Subcutaneous adipose tissue (tissue), 4 donors: Measurements from ENCODE around the gene SLC35F6. TPM values are rescaled to one million over a fixed set of nuclear protein-coding genes. Genes with fewer than 3 reads are reported as not detected.

Experiments
- CTCF ChIP-seq: fragments of 450-650 bp; IDR thresholded peaks from one replicate; pipeline ENCODE4 v1.5.1; 2016; ENCODE audit warnings: low read depth, mild to moderate bottlenecking, control low read depth, antibody characterized with exemption, moderate library complexity
- total RNA-seq, 4 donors: library from RNA; depleted of rRNA; stranded (reverse); fragments of >200 nt; gene quantifications; one replicate each; pipeline ENCODE4 v1.1.0, GENCODE V29; 2016

SLC35F6 gene
- total RNA-seq, 4 donors from 2014 or later = 49.5 to 63.1 (median 51.7) TPM

- TF ChIP-seq CTCF = no peak
Observed at GRCh38 chr2:26740346-26740745, 23.7 kb upstream of the SLC35F6 start.

- TF ChIP-seq CTCF = no peak
Observed at GRCh38 chr2:26740890-26741302, 23.2 kb upstream of the SLC35F6 start.

- no peak for TF ChIP-seq CTCF
Observed at GRCh38 chr2:26742048-26742770, 21.9 kb upstream of the SLC35F6 start.

GRCh38 chr2:26743852-26744251 is 20.2 kb upstream of the SLC35F6 start:
- TF ChIP-seq CTCF = no peak

GRCh38 chr2:26744953-26745352 is 19.1 kb upstream of the SLC35F6 start:
- TF ChIP-seq CTCF = no peak

- no peak for TF ChIP-seq CTCF
Observed at GRCh38 chr2:26745609-26746327, 18.3 kb upstream of the SLC35F6 start.

GRCh38 chr2:26746934-26747333 is 17.1 kb upstream of the SLC35F6 start:
- no peak for TF ChIP-seq CTCF
